HepG2 (cell line): ENCODE results near the gene NFE2L3. TPM values are rescaled to one million over a fixed set of nuclear protein-coding genes. Genes with fewer than 3 reads are reported as not detected.

Experiments used
- ATAC-seq: fragments of 200-7000 bp; cut with Tn5 transposase; 3 replicates; pipeline ENCODE4 v1.9.1; 2020; ENCODE audit warnings: mild to moderate bottlenecking, moderate library complexity
- BruUV-seq: library from RNA; stranded (reverse); fragments of 400-500 nt; replicated peaks from 2 replicates; lab custom pipeline; 2021; lab: Mats Ljungman, UMichigan
- CTCF ChIA-PET: fragments of 300-600 bp; formaldehyde crosslinking; extraction: SDS; loops from one replicate; lab custom pipeline; 2021; ENCODE audit warnings: low total read pairs, inconsistent platforms, low intra/inter-chr PET ratio; lab: Yijun Ruan, JAX
- POLR2A ChIA-PET: fragments of 350-600 bp; sonication (Branson Sonifier 250); formaldehyde crosslinking; loops from one replicate; lab custom pipeline; 2020; ENCODE audit warnings: antibody characterized with exemption, inconsistent platforms; lab: Yijun Ruan, JAX
- DNase-seq: peaks from one replicate; pipeline ENCODE4 v3.0.0-alpha.2; 2015; ENCODE audit warnings: low spot score
- FAIRE-seq: peaks from 3 replicates; lab custom pipeline; 2011; peaks lifted over from hg19 to GRCh38; lab: Jason Lieb, UNC
- H2AFZ ChIP-seq: one replicate; pipeline ENCODE4 v1.6.1; 2011; ENCODE audit warnings: low read length, inconsistent platforms
- H3K27ac ChIP-seq: fragments of 300-600 bp; 3 replicates; pipeline ENCODE4 v1.8.0; 2011; ENCODE audit warnings: mixed run types, mild to moderate bottlenecking, mixed read lengths, low read length, inconsistent platforms; ENCODE audit not compliant: insufficient read depth; ENCODE audit errors: extremely low read length
- H3K27me3 ChIP-seq, 2 experiments: fragments of 200-600 bp in 1 of 2; 2 replicates in 1 of 2; 3 replicates in 1 of 2; pipeline versions ENCODE4 v1.6.0 to v1.8.0; 2011; ENCODE audit warnings: low read length in 2 of 2, mild to moderate bottlenecking in 2 of 2, moderate library complexity in 2 of 2, inconsistent platforms in 1 of 2; ENCODE audit not compliant: insufficient read depth in 2 of 2, control insufficient read depth in 1 of 2
- H3K36me3 ChIP-seq, 2 experiments: fragments of 200-600 bp in 1 of 2; replicated peaks in 1 of 2; 2 replicates in 1 of 2; 3 replicates in 1 of 2; pipeline versions ENCODE4 v1.5.1 to v1.8.0; 2011; ENCODE audit warnings: low read length in 2 of 2, inconsistent platforms in 1 of 2; ENCODE audit not compliant: insufficient read depth in 2 of 2, control insufficient read depth in 1 of 2
- H3K4me1 ChIP-seq: 2 replicates; pipeline ENCODE4 v1.5.1; 2012; ENCODE audit warnings: low read length, inconsistent platforms; ENCODE audit not compliant: insufficient read depth
- H3K4me2 ChIP-seq: 2 replicates; pipeline ENCODE4 v1.6.0; 2011; ENCODE audit warnings: low read depth, low read length, inconsistent platforms
- H3K4me3 ChIP-seq, 3 experiments: fragments of 200-600 bp in 1 of 3; sonication (generic), shearing (Covaris generic) in 1 of 3; replicated peaks in 1 of 3; 2 replicates each; pipeline ENCODE4 v1.5.1; 2011 to 2016; ENCODE audit warnings: low read length in 3 of 3, inconsistent platforms in 2 of 3, low read depth in 2 of 3, mild to moderate bottlenecking in 2 of 3, control low read depth in 1 of 3, mixed read lengths in 1 of 3; ENCODE audit not compliant: insufficient read depth in 1 of 3
- H3K79me2 ChIP-seq: one replicate; pipeline ENCODE4 v1.6.1; 2011; ENCODE audit warnings: low read length, inconsistent platforms; ENCODE audit not compliant: insufficient read depth
- H3K9ac ChIP-seq: 2 replicates; pipeline ENCODE4 v1.6.0; 2011; ENCODE audit warnings: mild to moderate bottlenecking, low read depth, low read length, inconsistent platforms; ENCODE audit not compliant: insufficient read depth
- H3K9me3 ChIP-seq: 2 replicates; pipeline ENCODE4 v1.5.1; 2012; ENCODE audit warnings: mild to moderate bottlenecking, low read length
- H4K20me1 ChIP-seq: 2 replicates; pipeline ENCODE4 v1.6.0; 2011; ENCODE audit warnings: inconsistent platforms, mild to moderate bottlenecking, low read length, moderate library complexity; ENCODE audit not compliant: insufficient read depth
- FOXC1 ChIP-seq: sonication (generic); formaldehyde crosslinking; IDR thresholded peaks from 2 replicates; pipeline ENCODE4 v1.8.0; 2022; ENCODE audit warnings: mild to moderate bottlenecking, missing genetic modification reagents, borderline replicate concordance
- HDAC6 ChIP-seq: fragments of 200-600 bp; sonication (generic); IDR thresholded peaks from 2 replicates; pipeline ENCODE4 v1.7.0; 2017; ENCODE audit warnings: mild to moderate bottlenecking, antibody characterized with exemption, low read length, low read depth
- HNRNPL ChIP-seq: fragments of 200-400 bp; formaldehyde crosslinking; IDR thresholded peaks from 2 replicates; pipeline ENCODE4 v1.6.1; 2017; ENCODE audit warnings: mild to moderate bottlenecking, low read depth, low read length
- KLF16 ChIP-seq, 2 experiments: sonication (generic) in 1 of 2; formaldehyde crosslinking in 1 of 2; IDR thresholded peaks; 2 replicates each; pipeline versions ENCODE4 v1.6.1 to v1.8.0; 2016 to 2023; ENCODE audit warnings: missing genetic modification reagents in 2 of 2, missing compliant biosample characterization in 1 of 2
- MAFF ChIP-seq: IDR thresholded peaks from 2 replicates; pipeline ENCODE4 v1.6.1; 2011; ENCODE audit warnings: low read depth, low read length, improper control_type of control experiment
- MAFK ChIP-seq, 2 experiments: IDR thresholded peaks in 1 of 2; conservative IDR thresholded peaks in 1 of 2; 2 replicates each; pipeline ENCODE4 v1.6.1; 2011; ENCODE audit warnings: improper control_type of control experiment in 2 of 2, low read length in 2 of 2
- NCOA1 ChIP-seq: sonication (generic); formaldehyde crosslinking; IDR thresholded peaks from 2 replicates; pipeline ENCODE4 v1.9.0; 2021; ENCODE audit warnings: missing genetic modification reagents
- NONO ChIP-seq, 2 experiments: fragments of 450-650 bp in 1 of 2; sonication (generic) in 1 of 2; formaldehyde crosslinking in 1 of 2; IDR thresholded peaks in 1 of 2; conservative IDR thresholded peaks in 1 of 2; 2 replicates each; pipeline versions ENCODE4 v1.6.1 to v1.8.0; 2017 to 2022; ENCODE audit warnings: mild to moderate bottlenecking in 1 of 2, missing genetic modification reagents in 1 of 2, moderate library complexity in 1 of 2
- POLR2G ChIP-seq: fragments of 200-400 bp; formaldehyde crosslinking; IDR thresholded peaks from 2 replicates; pipeline ENCODE4 v1.6.1; 2018; ENCODE audit warnings: mild to moderate bottlenecking, low read depth, low read length, moderate library complexity
- ZBTB2 ChIP-seq: sonication (generic); formaldehyde crosslinking; IDR thresholded peaks from 2 replicates; pipeline ENCODE4 v1.8.0; 2022; ENCODE audit warnings: low read depth, missing genetic modification reagents
- ZNF878 ChIP-seq: sonication (generic); formaldehyde crosslinking; IDR thresholded peaks from 2 replicates; pipeline ENCODE4 v1.8.1; 2023; ENCODE audit warnings: mild to moderate bottlenecking, missing genetic modification reagents, moderate library complexity
- WGBS: methylation state at CpG from one replicate; pipeline ENCODE4 v1.1.6; 2017; ENCODE audit warnings: low lambda C conversion rate; 5-methylcytosine and 5-hydroxymethylcytosine counted together
- in situ Hi-C: cut with HindIII; loops from 2 replicates; pipeline ENCODE4 v1.10.0; 2017; ENCODE audit warnings: low pct_unique_long_range_greater_than_20kb; ENCODE audit not compliant: extremely low pct_ligation_motif_present
- intact Hi-C: fragments of 100-400 bp; cut with micrococcal nuclease; formaldehyde crosslinking; loops from one replicate; pipeline ENCODE4 v1.10.0; 2022; ENCODE audit not compliant: unreplicated experiment
- polyA plus RNA-seq, 8 experiments: library from polyadenylated mRNA; depleted of rRNA in 3 of 8; stranded (reverse) in 7 of 8; unstranded in 1 of 8; fragments of >200 nt; fragmentation: Illumina TruSeq in 4 of 8; extraction: Trizol in 4 of 8; gene quantifications; 2 replicates each; pipeline versions ENCODE4 v1.2.1 to v1.2.3, GENCODE V29; 2011 to 2016; ENCODE audit warnings: low read depth in 4 of 8, missing spikeins in 1 of 8, mixed read lengths in 1 of 8; ENCODE audit not compliant: insufficient read depth in 1 of 8
- total RNA-seq, 5 experiments: library from RNA; depleted of rRNA; stranded (reverse); fragments of >200 nt; fragmentation: Illumina TruSeq; extraction: Trizol; gene quantifications; 2 replicates each; pipeline ENCODE4 v1.2.3, GENCODE V29; 2016; ENCODE audit warnings: low read depth in 1 of 5
- TF ChIP-seq, protein P1 (sequence below), 2 experiments: sonication (generic) in 1 of 2; formaldehyde crosslinking in 1 of 2; IDR thresholded peaks; 2 replicates each; pipeline versions ENCODE4 v1.6.1 to v1.9.0; 2014 to 2022; ENCODE audit warnings: antibody characterized with exemption in 1 of 2, borderline replicate concordance in 1 of 2, inconsistent platforms in 1 of 2, low read depth in 1 of 2, missing genetic modification reagents in 1 of 2
- TF ChIP-seq, protein P2 (sequence below): sonication (generic); formaldehyde crosslinking; IDR thresholded peaks from 2 replicates; pipeline ENCODE4 v1.8.1; 2023; ENCODE audit warnings: mild to moderate bottlenecking, missing genetic modification reagents, borderline replicate concordance
- TF ChIP-seq, protein P3 (sequence below): sonication (generic); formaldehyde crosslinking; IDR thresholded peaks from 2 replicates; pipeline ENCODE4 v1.4.0; 2020; ENCODE audit warnings: mild to moderate bottlenecking, low read depth, missing genetic modification reagents

The NFE2L3 gene
- total and polyA plus RNA-seq, 2 of the 13 experiments (the other 11 are each of a cell fraction or from before 2014, with no cell fraction given): 11.4 to 19.4 TPM

DNA sequence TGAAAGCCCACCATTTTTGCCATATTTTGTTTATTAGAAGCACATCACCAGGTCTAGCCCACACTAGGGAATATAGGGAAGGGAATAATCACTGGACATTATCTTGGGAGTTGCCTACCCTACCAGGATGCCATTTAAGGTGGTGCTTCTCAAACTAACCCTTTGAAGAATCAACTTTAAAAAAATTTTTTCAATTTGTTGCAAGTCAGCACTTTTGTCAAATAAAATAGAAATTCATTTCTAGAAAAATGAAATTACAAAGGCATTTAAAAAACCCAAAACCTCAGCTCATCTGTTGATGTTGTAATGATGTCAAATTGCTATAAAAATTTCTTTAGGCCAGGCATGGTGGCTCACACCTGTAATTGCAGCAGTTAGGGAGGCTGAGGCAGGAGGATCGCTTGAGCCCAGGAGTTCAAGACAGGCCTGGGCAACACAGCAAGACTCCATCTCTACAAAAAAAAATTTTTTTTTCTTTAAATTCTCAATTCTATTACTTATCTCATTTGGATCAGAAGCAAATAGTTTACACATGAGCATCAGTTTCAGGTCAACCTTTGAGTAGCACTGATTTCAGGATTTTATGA lies 2.5 kb upstream of the NFE2L3 start:
- no peak for FAIRE-seq
- CTCF ChIA-PET: no interaction called here
- Histone ChIP-seq H3K4me1 (peaks cover 27% of the 10 kb centered on the region), H3K4me3 (no peak overlapping the region), H3K27me3 (peaks cover 0 to 13% of the 10 kb centered on the region in 2 experiments; a peak in 3 of 5 replicates), H3K36me3 (no peaks in the 10 kb centered on the region), H3K79me2 (no peaks in the 10 kb centered on the region), H4K20me1 (no peaks in the 10 kb centered on the region), H3K9ac (no peak overlapping the region), H3K4me2 (no peak overlapping the region), H2AFZ (no peak overlapping the region), H3K27ac (no peak overlapping the region), H3K9me3 (no peaks in the 10 kb centered on the region)
- intact Hi-C loops: no loop called here
- BruUV-seq: no TSS peak
- DNase-seq: no peak
- in situ Hi-C loops: no loop called here
- POLR2A ChIA-PET: no interaction called here
- ATAC-seq: no peak
- WGBS: 40% methylated on average over 1 of the region's 1 CpG
- TF ChIP-seq ZBTB2 (no peak), ZNF878 (CRISPR knock-in tag) (no peak), NONO (IDR thresholded peaks at IDR 0.05) (no peak), NONO (CRISPR knock-in tag; conservative IDR thresholded peaks at IDR 0.05) (no peak), HDAC6 (no peak), FOXC1 (CRISPR knock-in tag) (no peak), NCOA1 (CRISPR knock-in tag) (no peak), MAFF (peak; percentile 83), POLR2G (no peak), KLF16 (CRISPR knock-in tag; IDR thresholded peaks at IDR 0.05) (no peak), HNRNPL (no peak), MAFK (conservative IDR thresholded peaks at IDR 0.05 in 1 of 2, IDR thresholded peaks at IDR 0.05 in 1 of 2; ENCODE audit: low read length in 2 of 2) (peak; percentile 61 to 88)
- TF ChIP-seq, protein P1, sequence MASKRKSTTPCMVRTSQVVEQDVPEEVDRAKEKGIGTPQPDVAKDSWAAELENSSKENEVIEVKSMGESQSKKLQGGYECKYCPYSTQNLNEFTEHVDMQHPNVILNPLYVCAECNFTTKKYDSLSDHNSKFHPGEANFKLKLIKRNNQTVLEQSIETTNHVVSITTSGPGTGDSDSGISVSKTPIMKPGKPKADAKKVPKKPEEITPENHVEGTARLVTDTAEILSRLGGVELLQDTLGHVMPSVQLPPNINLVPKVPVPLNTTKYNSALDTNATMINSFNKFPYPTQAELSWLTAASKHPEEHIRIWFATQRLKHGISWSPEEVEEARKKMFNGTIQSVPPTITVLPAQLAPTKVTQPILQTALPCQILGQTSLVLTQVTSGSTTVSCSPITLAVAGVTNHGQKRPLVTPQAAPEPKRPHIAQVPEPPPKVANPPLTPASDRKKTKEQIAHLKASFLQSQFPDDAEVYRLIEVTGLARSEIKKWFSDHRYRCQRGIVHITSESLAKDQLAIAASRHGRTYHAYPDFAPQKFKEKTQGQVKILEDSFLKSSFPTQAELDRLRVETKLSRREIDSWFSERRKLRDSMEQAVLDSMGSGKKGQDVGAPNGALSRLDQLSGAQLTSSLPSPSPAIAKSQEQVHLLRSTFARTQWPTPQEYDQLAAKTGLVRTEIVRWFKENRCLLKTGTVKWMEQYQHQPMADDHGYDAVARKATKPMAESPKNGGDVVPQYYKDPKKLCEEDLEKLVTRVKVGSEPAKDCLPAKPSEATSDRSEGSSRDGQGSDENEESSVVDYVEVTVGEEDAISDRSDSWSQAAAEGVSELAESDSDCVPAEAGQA (IDR thresholded peaks at IDR 0.05; ENCODE audit: low read depth): no peak
- TF ChIP-seq, protein P1 (CRISPR knock-in tag; IDR thresholded peaks at IDR 0.05; ENCODE audit: borderline replicate concordance): no peak
- TF ChIP-seq, protein P2, sequence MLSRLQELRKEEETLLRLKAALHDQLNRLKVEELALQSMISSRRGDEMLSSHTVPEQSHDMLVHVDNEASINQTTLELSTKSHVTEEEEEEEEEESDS (CRISPR knock-in tag): no peak
- TF ChIP-seq, protein P3, sequence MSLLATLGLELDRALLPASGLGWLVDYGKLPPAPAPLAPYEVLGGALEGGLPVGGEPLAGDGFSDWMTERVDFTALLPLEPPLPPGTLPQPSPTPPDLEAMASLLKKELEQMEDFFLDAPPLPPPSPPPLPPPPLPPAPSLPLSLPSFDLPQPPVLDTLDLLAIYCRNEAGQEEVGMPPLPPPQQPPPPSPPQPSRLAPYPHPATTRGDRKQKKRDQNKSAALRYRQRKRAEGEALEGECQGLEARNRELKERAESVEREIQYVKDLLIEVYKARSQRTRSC (CRISPR knock-in tag): no peak
